Keratinocyte (primary cell): ENCODE measurements around the gene WFDC8. TPM values are rescaled to one million over a fixed set of nuclear protein-coding genes. Genes with fewer than 3 reads are reported as not detected.

Experiments
- DNase-seq: peaks from one replicate; pipeline ENCODE4 v3.0.0-alpha.2; 2011; ENCODE audit warnings: low read depth, missing footprints, low spot score
- FAIRE-seq: peaks from 2 replicates; lab custom pipeline; 2011; peaks lifted over from hg19 to GRCh38; lab: Jason Lieb, UNC
- H2AFZ ChIP-seq: 2 replicates; pipeline ENCODE4 v1.6.0; 2012; ENCODE audit warnings: low read length, control low read depth, inconsistent platforms; ENCODE audit not compliant: control insufficient read depth
- H3K27ac ChIP-seq: 2 replicates; pipeline ENCODE4 v1.5.1; 2011; ENCODE audit warnings: low read length; ENCODE audit not compliant: control insufficient read depth, insufficient read depth
- H3K27me3 ChIP-seq: 3 replicates; pipeline ENCODE4 v1.6.0; 2011; ENCODE audit warnings: low read length; ENCODE audit not compliant: control insufficient read depth, insufficient read depth; ENCODE audit errors: extremely low read depth
- H3K36me3 ChIP-seq, 2 experiments: 2 replicates in 1 of 2; 3 replicates in 1 of 2; pipeline ENCODE4 v1.5.1; 2011; ENCODE audit warnings: low read length in 2 of 2, mild to moderate bottlenecking in 1 of 2; ENCODE audit not compliant: control insufficient read depth in 2 of 2, insufficient read depth in 2 of 2; ENCODE audit errors: extremely low read depth in 1 of 2
- H3K4me1 ChIP-seq: 3 replicates; pipeline ENCODE4 v1.5.1; 2011; ENCODE audit warnings: low read length; ENCODE audit not compliant: control insufficient read depth, insufficient read depth; ENCODE audit errors: extremely low read depth
- H3K4me2 ChIP-seq: 3 replicates; pipeline ENCODE4 v1.6.0; 2011; ENCODE audit warnings: low read depth, low read length; ENCODE audit not compliant: control insufficient read depth, insufficient read depth; ENCODE audit errors: extremely low read depth
- H3K4me3 ChIP-seq, 3 experiments: fragments of 200-600 bp in 1 of 3; sonication (generic) in 1 of 3; 2 replicates in 2 of 3; 3 replicates in 1 of 3; pipeline ENCODE4 v1.5.1; 2011 to 2016; ENCODE audit warnings: low read length in 3 of 3, mild to moderate bottlenecking in 3 of 3, control low read depth in 2 of 3, inconsistent platforms in 1 of 3, low read depth in 1 of 3, mixed read lengths in 1 of 3, mixed run types in 1 of 3, moderate library complexity in 1 of 3; ENCODE audit not compliant: control insufficient read depth in 2 of 3, insufficient read depth in 2 of 3; ENCODE audit errors: extremely low read depth in 1 of 3
- H3K79me2 ChIP-seq: 2 replicates; pipeline ENCODE4 v1.6.0; 2012; ENCODE audit warnings: low read length; ENCODE audit not compliant: control insufficient read depth, insufficient read depth
- H3K9ac ChIP-seq: 3 replicates; pipeline ENCODE4 v1.6.0; 2011; ENCODE audit warnings: low read length; ENCODE audit not compliant: control insufficient read depth, insufficient read depth; ENCODE audit errors: extremely low read depth
- H3K9me1 ChIP-seq: 3 replicates; pipeline ENCODE4 v1.6.0; 2011; ENCODE audit warnings: low read length; ENCODE audit not compliant: control insufficient read depth, insufficient read depth; ENCODE audit errors: extremely low read depth
- H3K9me3 ChIP-seq: 2 replicates; pipeline ENCODE4 v1.5.1; 2012; ENCODE audit warnings: low read depth, low read length; ENCODE audit not compliant: control insufficient read depth
- H4K20me1 ChIP-seq: 3 replicates; pipeline ENCODE4 v1.6.0; 2011; ENCODE audit warnings: low read length; ENCODE audit not compliant: control insufficient read depth, insufficient read depth; ENCODE audit errors: extremely low read depth
- CTCF ChIP-seq, 3 experiments: IDR thresholded peaks in 1 of 3; conservative IDR thresholded peaks in 1 of 3; optimal IDR thresholded peaks in 1 of 3; 2 replicates in 2 of 3; 3 replicates in 1 of 3; pipeline versions ENCODE3 to v1.5.1; 2011; ENCODE audit warnings: low read length in 3 of 3, mild to moderate bottlenecking in 3 of 3, moderate library complexity in 2 of 3, control low read depth in 1 of 3, inconsistent platforms in 1 of 3; ENCODE audit not compliant: insufficient read depth in 2 of 3; ENCODE audit errors: extremely low read depth in 1 of 3
- EZH2 ChIP-seq: IDR thresholded peaks from one replicate; pipeline ENCODE4 v1.6.1; 2012; ENCODE audit warnings: inconsistent platforms, mild to moderate bottlenecking, low read length, moderate library complexity
- dilution Hi-C: fragments of 300-500 bp; cut with MboI; formaldehyde crosslinking; loops from one replicate; pipeline ENCODE4 v1.7.0; 2020; ENCODE audit warnings: low sequenced_read_pairs; ENCODE audit not compliant: extremely low pct_ligation_motif_present
- polyA plus RNA-seq, 5 experiments: library from polyadenylated mRNA; depleted of rRNA in 3 of 5; stranded (reverse) in 3 of 5; stranded (forward) in 1 of 5; unstranded in 1 of 5; fragments of >200 nt; gene quantifications; 1 replicate in 1 of 5; 2 replicates in 3 of 5; 3 replicates in 1 of 5; pipeline versions ENCODE4 v1.2.1 to v1.2.3, GENCODE V29; 2011 to 2012; ENCODE audit warnings: missing spikeins in 2 of 5, low read depth in 1 of 5, low replicate concordance in 1 of 5

Gene WFDC8
- polyA plus RNA-seq, 1 donor (not counting 4 experiments of a cell fraction or from before 2014, with no cell fraction given), result not detected

GRCh38 chr20:45578231-45578630 is 853 bp downstream of the WFDC8 start:
- DNase-seq (no peak), FAIRE-seq (no peak)
- no peak overlapping the region for H3K9ac ChIP-seq
- TF ChIP-seq CTCF (optimal IDR thresholded peaks at IDR 0.05 in 1 of 3, IDR thresholded peaks at IDR 0.05 in 1 of 3, conservative IDR thresholded peaks at IDR 0.05 in 1 of 3; ENCODE audit: extremely low read depth in 1 of 3, insufficient read depth in 2 of 3, low read length in 3 of 3) (no peak), EZH2 (no peak)
- H3K79me2 ChIP-seq, result no peaks in the 10 kb centered on the region
- no peaks in the 10 kb centered on the region for H3K27me3 ChIP-seq
- no peaks in the 10 kb centered on the region for H3K4me1 ChIP-seq
- H3K4me3 ChIP-seq, result no peak overlapping the region
- H3K9me1 ChIP-seq, result no peaks in the 10 kb centered on the region
- no peak overlapping the region for H3K27ac ChIP-seq
- no peaks in the 10 kb centered on the region for H3K9me3 ChIP-seq
- dilution Hi-C loops, result no loop called here
- H3K4me2 ChIP-seq, result no peak overlapping the region
- no peaks in the 10 kb centered on the region for H3K36me3 ChIP-seq
- H2AFZ ChIP-seq, result no peak overlapping the region
- no peaks in the 10 kb centered on the region for H4K20me1 ChIP-seq

- H2AFZ ChIP-seq, result no peak overlapping the region
- no peak overlapping the region for H3K9ac ChIP-seq
- H3K4me1 ChIP-seq, result no peaks in the 10 kb centered on the region
- TF ChIP-seq EZH2 (no peak), CTCF (optimal IDR thresholded peaks at IDR 0.05 in 1 of 3, IDR thresholded peaks at IDR 0.05 in 1 of 3, conservative IDR thresholded peaks at IDR 0.05 in 1 of 3; ENCODE audit: extremely low read depth in 1 of 3, insufficient read depth in 2 of 3, low read length in 3 of 3) (no peak)
- H3K4me2 ChIP-seq, result no peak overlapping the region
- no peaks in the 10 kb centered on the region for H3K27me3 ChIP-seq
- H3K9me1 ChIP-seq, result no peaks in the 10 kb centered on the region
- H4K20me1 ChIP-seq, result no peaks in the 10 kb centered on the region
- no peaks in the 10 kb centered on the region for H3K36me3 ChIP-seq
- no peaks in the 10 kb centered on the region for H3K9me3 ChIP-seq
- H3K27ac ChIP-seq, result no peak overlapping the region
- H3K79me2 ChIP-seq, result no peaks in the 10 kb centered on the region
- DNase-seq, result no peak
- dilution Hi-C loops, result no loop called here
- no peak overlapping the region for H3K4me3 ChIP-seq
- no peak for FAIRE-seq
Measured at GRCh38 chr20:45576995-45577394, 2.1 kb downstream of the WFDC8 start.
